Cardiac fibroblast (primary cell): ENCODE results near the gene ADAMTS10.

Experiments used
- DNase-seq, 2 donors: peaks; one replicate each; pipeline versions ENCODE4 v3.0.0 to v3.0.0-alpha.2; 2010; ENCODE audit warnings: low read depth in 2 of 2
- H3K4me3 ChIP-seq, 2 donors: replicated peaks in 1 of 2; 1 replicate in 1 of 2; 2 replicates in 1 of 2; pipeline ENCODE4 v1.5.1; 2011; ENCODE audit warnings: low read depth in 2 of 2, low read length in 2 of 2, mild to moderate bottlenecking in 2 of 2, moderate library complexity in 1 of 2
- TF ChIP-seq, protein P1 (sequence below): IDR thresholded peaks from one replicate; pipeline ENCODE4 v1.5.1; 2011; ENCODE audit warnings: low read depth, mild to moderate bottlenecking, low read length, inconsistent platforms

The ADAMTS10 gene

DNA sequence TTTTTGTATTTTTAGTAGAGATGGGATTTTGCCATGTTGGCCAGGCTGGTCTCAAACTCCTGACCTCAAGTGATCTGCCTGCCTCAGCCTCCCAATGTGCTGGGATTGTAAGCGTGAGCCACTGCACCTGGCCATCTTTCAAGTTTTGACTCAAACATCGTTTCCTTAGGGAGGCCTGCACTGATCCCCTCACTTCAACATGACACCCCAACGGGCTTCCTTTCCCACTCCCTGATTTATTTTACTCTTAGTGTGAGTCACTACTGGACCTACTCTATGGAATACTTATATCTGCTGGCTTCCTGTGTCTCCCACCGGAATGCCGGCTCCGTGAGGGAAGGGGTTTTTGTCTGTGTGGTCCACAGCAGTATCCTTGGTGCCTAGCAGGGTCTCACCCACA is 4.5 kb upstream of the ADAMTS10 start:
- no peak for DNase-seq
- no peak overlapping the region for H3K4me3 ChIP-seq
- TF ChIP-seq, protein P1, sequence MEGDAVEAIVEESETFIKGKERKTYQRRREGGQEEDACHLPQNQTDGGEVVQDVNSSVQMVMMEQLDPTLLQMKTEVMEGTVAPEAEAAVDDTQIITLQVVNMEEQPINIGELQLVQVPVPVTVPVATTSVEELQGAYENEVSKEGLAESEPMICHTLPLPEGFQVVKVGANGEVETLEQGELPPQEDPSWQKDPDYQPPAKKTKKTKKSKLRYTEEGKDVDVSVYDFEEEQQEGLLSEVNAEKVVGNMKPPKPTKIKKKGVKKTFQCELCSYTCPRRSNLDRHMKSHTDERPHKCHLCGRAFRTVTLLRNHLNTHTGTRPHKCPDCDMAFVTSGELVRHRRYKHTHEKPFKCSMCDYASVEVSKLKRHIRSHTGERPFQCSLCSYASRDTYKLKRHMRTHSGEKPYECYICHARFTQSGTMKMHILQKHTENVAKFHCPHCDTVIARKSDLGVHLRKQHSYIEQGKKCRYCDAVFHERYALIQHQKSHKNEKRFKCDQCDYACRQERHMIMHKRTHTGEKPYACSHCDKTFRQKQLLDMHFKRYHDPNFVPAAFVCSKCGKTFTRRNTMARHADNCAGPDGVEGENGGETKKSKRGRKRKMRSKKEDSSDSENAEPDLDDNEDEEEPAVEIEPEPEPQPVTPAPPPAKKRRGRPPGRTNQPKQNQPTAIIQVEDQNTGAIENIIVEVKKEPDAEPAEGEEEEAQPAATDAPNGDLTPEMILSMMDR = no peak

DNA sequence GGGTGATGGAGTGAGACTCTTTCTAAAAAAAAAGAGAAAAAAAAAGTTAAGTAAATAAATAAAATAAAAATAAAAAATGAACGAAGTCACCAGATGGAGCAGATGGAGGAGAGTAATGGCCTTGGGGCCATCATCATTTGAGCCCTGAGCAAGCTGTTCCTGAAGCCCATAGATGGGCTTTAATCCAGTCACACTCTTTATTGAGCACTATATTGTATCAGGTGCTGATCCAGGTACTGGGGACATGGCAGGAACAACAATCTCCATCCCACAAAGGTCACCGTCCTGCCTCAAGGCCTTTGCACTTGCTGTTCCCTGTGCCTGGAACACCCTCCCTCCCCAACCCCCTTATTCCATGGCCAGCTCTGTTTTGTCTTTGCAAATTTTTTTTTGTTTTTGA is 3.9 kb upstream of the ADAMTS10 start:
- TF ChIP-seq, protein P1 = no peak
- H3K4me3 ChIP-seq = no peak overlapping the region
- DNase-seq = no peak

DNA sequence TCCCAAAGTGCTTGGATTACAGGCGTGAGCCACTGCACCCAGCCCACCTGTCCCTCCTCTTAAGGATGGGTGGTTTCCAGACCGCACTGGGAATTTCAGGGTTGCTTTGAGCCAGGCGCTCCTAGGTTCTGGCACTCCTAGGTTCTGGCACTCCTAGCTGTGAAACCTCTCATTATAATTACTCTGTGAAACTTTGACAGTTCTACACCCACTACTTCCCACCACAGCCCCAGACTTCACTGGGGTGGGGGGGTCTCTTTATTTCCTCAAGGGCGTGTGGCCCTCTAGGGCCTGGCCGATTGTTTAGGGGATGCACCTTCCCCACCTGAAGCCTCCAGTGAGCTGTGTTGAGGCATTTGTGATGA is 2.3 kb upstream of the ADAMTS10 start:
- TF ChIP-seq, protein P1 = no peak
- no peak for DNase-seq
- no peak overlapping the region for H3K4me3 ChIP-seq

DNA sequence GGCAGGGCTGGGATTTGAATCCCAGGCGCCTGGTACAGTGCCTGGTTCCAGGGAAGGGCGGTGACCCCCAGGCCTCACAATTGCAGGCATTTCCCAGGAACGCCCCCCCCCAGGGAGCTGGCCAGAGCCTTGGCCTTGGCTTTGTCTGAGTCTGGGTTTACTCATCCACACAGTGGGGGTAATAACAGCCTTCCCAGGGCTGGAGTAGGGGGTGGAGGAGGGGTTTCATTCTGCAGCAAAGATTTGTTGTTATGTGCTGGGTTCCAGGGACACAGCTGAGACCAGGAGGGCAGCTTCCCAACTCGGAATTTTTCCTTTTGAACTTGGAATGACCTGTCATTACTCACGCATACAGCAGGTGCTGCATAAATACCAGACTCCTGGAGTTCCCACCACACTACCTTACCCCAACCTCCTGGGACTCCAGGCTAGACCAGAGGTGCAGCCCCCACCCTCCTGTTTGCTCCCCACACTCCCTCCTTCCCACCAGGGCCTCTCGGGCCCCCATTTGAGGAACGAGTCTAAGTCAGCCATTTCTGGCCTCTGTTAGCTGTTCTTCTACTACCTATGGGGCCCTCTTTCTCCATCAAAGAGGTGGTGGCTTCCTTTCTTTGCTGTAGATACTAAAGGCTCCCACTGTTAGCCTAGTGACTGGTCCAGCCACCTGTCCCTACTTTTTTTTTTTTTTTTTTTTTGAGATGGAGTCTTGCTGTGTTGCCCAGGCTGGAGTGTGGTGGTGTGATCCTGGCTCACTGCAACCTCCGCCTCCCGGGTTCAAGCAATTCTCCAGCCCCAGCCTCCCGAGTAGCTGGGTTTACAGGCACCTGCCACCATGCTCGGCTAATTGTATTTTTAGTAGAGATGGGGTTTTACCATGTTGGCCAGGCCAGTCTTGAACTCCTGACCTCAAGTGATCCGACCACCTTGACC is 1.6 kb upstream of the ADAMTS10 start:
- TF ChIP-seq, protein P1 = no peak
- peak; percentile 81 to 84 for DNase-seq
- no peak overlapping the region for H3K4me3 ChIP-seq

DNA sequence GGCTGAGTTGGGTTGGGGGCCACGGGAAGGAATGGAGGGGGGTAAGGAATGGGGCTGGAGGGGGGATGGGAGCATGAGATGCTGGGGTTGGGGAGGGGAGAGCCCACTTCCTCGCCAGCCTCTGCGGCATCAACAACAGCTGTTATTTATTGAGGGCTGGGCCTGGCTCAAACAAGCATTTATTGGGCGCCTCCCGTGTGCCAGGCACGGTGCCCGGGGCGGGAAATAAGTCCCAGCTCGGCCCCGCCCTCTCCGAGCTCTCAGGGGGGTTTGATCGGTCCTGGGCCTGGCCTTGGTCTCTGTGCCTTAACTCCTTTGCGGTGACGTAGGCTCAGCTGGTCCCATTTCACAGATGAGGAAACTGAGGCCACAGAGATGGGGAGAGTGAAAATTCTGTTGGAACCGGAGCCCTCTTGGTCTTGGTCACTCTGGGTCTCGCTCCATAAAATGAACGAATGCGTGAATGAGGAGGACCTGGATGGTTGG is 919 bp upstream of the ADAMTS10 start:
- TF ChIP-seq, protein P1 = no peak
- H3K4me3 ChIP-seq = no peak overlapping the region
- DNase-seq = peak in 1 of 2 donors; percentile 18

DNA sequence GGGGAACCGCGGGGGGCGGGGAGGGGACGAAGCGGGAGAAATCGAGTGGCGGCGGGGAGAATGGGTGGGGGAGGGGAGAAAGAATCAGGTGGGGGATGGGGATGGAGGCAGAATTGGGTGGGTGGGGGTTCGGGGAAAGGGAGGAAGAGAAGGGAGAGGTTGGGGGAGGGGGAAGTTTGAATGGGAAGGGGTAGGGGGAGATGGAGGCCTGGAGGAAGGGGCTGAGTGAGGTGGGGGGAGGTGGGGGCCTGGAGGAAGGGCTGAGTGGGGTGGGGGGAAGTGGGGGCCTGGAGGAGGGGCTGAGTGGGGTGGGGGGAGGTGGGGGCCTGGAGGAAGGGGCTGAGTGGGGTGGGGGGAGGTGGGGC is 403 bp upstream of the ADAMTS10 start:
- TF ChIP-seq, protein P1 = no peak
- peak overlapping the region in 1 of 2 donors; percentile 67 for H3K4me3 ChIP-seq
- no peak for DNase-seq
